Stimulated activated CD8-positive, alpha-beta memory T cell treated with anti-CD3 and anti-CD28 coated beads, Interleukin-12 subunit alpha, Interleukin-12 subunit beta, amount 100 ng/mL, for 1 hour (primary cell): ENCODE measurements around the gene PTOV1.
A peak's percentile ranks its signal among the peaks of the same experiment; 100 is the strongest.

Experiments used
- DNase-seq: peaks from one replicate; pipeline ENCODE4 v3.0.0-alpha.2; 2020; ENCODE audit warnings: low read depth

The PTOV1 gene

GRCh38 chr19:49859682-49860335, 8.8 kb downstream of the PTOV1 start:
- no peak for DNase-seq

- DNase-seq, result no peak
Measured at GRCh38 chr19:49860336-49861102, 9.6 kb downstream of the PTOV1 start.

GRCh38 chr19:49861107-49861506, 10.1 kb downstream of the PTOV1 start:
- no peak for DNase-seq

GRCh38 chr19:49861541-49862378, 10.8 kb downstream of the PTOV1 start:
- DNase-seq, result no peak

GRCh38 chr19:49862391-49863253, 11.7 kb downstream of the PTOV1 start:
- DNase-seq, result no peak

- no peak for DNase-seq
Measured at GRCh38 chr19:49863254-49863934, 12.4 kb downstream of the PTOV1 start.

- no peak for DNase-seq
Measured at GRCh38 chr19:49863935-49864320, 13.0 kb downstream of the PTOV1 start.

- DNase-seq, result no peak
Measured at GRCh38 chr19:49864890-49865289, 13.9 kb downstream of the PTOV1 start.

- peak; percentile 82 for DNase-seq
Measured at GRCh38 chr19:49866933-49867782, 16.2 kb downstream of the PTOV1 start, which contains the start of gene PNKP. TSS of gene PNKP (minus strand) at chr19:49867576. CDS start at chr19:49867204, 372 bp downstream.

GRCh38 chr19:49869009-49869483, 18.1 kb downstream of the PTOV1 start:
- DNase-seq, result no peak

GRCh38 chr19:49869484-49870308, 18.7 kb downstream of the PTOV1 start:
- DNase-seq, result peak; percentile 81

- DNase-seq, result no peak
Measured at GRCh38 chr19:49870309-49870901, 19.4 kb downstream of the PTOV1 start.

GRCh38 chr19:49871349-49871985, 20.5 kb downstream of the PTOV1 start:
- no peak for DNase-seq

GRCh38 chr19:49872245-49873128, 21.5 kb downstream of the PTOV1 start:
- DNase-seq, result no peak

- DNase-seq, result no peak
Measured at GRCh38 chr19:49873129-49873521, 22.2 kb downstream of the PTOV1 start.

- DNase-seq, result no peak
Measured at GRCh38 chr19:49873834-49874233, 22.9 kb downstream of the PTOV1 start.

GRCh38 chr19:49874503-49875157, 23.7 kb downstream of the PTOV1 start:
- DNase-seq, result no peak
